Body of pancreas (tissue), 4 donors: ENCODE results near the gene ARHGEF7.

ENCODE experiments used
- CTCF ChIP-seq, 7 experiments: fragments of 450-650 bp in 4 of 7; fragments of 200-600 bp in 3 of 7; sonication (generic) in 3 of 7; IDR thresholded peaks; one replicate each; pipeline ENCODE4 v1.5.1; 2016 to 2019; ENCODE audit warnings: antibody characterized with exemption in 7 of 7
- POLR2A ChIP-seq, 3 donors: fragments of 450-650 bp; IDR thresholded peaks; one replicate each; pipeline ENCODE4 v1.6.1; 2016; ENCODE audit warnings: antibody characterized with exemption in 3 of 3, mild to moderate bottlenecking in 2 of 3

GRCh38 chr13:111345682-111346081 is 230.6 kb downstream of the ARHGEF7 start:
- no peak for TF ChIP-seq POLR2A (IDR thresholded peaks at IDR 0.05)
- TF ChIP-seq CTCF (IDR thresholded peaks at IDR 0.05) = no peak
